ENCODE measurements around the gene CPE.

Gene CPE

DNA sequence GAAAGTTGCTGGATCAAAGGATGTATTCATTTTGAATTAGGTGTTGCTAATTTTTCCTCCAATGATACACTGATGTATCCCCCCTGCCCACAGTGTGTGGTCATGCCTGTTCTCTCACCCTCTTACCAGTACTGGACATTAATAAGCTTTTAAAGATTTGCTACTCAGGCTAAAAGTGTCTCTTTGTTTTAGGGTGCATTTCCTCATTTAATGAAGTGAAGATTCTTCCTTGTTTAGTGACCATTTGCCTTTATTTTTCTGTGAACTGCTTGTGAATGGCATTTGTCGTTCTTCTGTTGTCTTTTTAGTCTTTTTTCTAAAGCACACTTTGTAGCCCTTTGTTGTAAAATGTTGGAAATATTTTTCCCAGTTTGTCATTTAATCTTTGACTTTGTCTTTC lies 46.3 kb upstream of the CPE start:
- no peak for TF ChIP-seq POLR2AphosphoS5 (IDR thresholded peaks at IDR 0.05; ENCODE audit: low read depth, low read length)
- TF ChIP-seq TAF1 (IDR thresholded peaks at IDR 0.05; ENCODE audit: borderline replicate concordance, insufficient read depth, low read length) = no peak
- no peak for TF ChIP-seq FOXP2 (optimal IDR thresholded peaks at IDR 0.05; ENCODE audit: borderline replicate concordance, extremely low read depth, extremely low read length, insufficient read depth)
- no peak for TF ChIP-seq SIN3A (IDR thresholded peaks at IDR 0.05; ENCODE audit: borderline replicate concordance, insufficient read depth, low read length)
- TF ChIP-seq, protein P1, sequence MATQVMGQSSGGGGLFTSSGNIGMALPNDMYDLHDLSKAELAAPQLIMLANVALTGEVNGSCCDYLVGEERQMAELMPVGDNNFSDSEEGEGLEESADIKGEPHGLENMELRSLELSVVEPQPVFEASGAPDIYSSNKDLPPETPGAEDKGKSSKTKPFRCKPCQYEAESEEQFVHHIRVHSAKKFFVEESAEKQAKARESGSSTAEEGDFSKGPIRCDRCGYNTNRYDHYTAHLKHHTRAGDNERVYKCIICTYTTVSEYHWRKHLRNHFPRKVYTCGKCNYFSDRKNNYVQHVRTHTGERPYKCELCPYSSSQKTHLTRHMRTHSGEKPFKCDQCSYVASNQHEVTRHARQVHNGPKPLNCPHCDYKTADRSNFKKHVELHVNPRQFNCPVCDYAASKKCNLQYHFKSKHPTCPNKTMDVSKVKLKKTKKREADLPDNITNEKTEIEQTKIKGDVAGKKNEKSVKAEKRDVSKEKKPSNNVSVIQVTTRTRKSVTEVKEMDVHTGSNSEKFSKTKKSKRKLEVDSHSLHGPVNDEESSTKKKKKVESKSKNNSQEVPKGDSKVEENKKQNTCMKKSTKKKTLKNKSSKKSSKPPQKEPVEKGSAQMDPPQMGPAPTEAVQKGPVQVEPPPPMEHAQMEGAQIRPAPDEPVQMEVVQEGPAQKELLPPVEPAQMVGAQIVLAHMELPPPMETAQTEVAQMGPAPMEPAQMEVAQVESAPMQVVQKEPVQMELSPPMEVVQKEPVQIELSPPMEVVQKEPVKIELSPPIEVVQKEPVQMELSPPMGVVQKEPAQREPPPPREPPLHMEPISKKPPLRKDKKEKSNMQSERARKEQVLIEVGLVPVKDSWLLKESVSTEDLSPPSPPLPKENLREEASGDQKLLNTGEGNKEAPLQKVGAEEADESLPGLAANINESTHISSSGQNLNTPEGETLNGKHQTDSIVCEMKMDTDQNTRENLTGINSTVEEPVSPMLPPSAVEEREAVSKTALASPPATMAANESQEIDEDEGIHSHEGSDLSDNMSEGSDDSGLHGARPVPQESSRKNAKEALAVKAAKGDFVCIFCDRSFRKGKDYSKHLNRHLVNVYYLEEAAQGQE (IDR thresholded peaks at IDR 0.05; ENCODE audit: insufficient read depth in 1 of 2, low read depth in 2 of 2, low read length in 2 of 2) = no peak

DNA sequence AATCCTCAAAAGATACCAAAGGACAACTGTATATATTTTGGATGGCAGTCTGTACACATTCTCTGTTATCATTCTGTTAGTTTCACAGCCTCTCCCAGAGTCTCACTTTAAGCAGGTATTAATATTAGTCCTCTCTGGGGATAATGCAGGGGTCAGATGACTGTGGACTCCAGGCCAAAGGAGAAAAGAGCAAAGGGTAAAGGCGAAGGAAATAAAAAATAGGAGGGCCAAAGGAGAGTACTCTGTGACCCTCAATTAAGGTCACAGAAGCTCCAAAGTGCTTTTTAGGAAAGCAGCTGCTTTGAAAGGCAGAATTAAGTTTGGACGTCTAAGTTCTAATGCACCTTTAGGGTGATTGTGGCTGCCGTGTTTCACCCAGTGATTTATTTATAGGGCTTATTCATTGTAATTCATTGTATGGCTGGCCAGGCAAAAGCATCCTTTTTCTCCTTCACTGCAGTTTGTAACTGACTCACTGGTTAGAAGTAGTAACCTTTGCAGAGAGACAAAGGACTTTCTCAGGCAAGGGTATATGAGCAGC lies 43.6 kb upstream of the CPE start:
- TF ChIP-seq TAF1 (IDR thresholded peaks at IDR 0.05; ENCODE audit: borderline replicate concordance, insufficient read depth, low read length) (no peak), POLR2AphosphoS5 (IDR thresholded peaks at IDR 0.05; ENCODE audit: low read depth, low read length) (no peak), FOXP2 (optimal IDR thresholded peaks at IDR 0.05; ENCODE audit: borderline replicate concordance, extremely low read depth, extremely low read length, insufficient read depth) (no peak), SIN3A (IDR thresholded peaks at IDR 0.05; ENCODE audit: borderline replicate concordance, insufficient read depth, low read length) (no peak)
- TF ChIP-seq, protein P1 (IDR thresholded peaks at IDR 0.05; ENCODE audit: insufficient read depth in 1 of 2, low read depth in 2 of 2, low read length in 2 of 2) = no peak

DNA sequence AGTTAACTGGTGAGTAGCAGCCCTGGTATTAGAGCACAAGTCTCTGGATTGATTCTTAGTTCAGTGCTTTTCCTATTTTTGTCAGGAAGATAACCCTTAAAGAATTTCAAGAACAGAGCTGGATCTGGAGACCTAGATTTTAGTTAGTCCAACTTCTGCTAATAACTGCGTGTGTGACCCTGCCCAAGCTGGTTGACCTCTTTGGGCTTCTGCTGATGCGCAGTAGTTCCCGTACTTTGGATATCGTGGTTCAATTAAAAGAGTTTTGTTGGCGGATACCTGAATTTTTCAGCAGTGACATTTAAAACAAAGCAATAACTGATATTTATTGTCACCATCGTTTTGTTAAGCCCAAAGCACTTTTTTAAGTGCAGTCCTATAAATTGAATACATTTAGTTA lies 42.1 kb upstream of the CPE start:
- TF ChIP-seq POLR2AphosphoS5 (IDR thresholded peaks at IDR 0.05; ENCODE audit: low read depth, low read length) = no peak
- TF ChIP-seq FOXP2 (optimal IDR thresholded peaks at IDR 0.05; ENCODE audit: borderline replicate concordance, extremely low read depth, extremely low read length, insufficient read depth) = no peak
- TF ChIP-seq TAF1 (IDR thresholded peaks at IDR 0.05; ENCODE audit: borderline replicate concordance, insufficient read depth, low read length) = no peak
- TF ChIP-seq, protein P1 (IDR thresholded peaks at IDR 0.05; ENCODE audit: insufficient read depth in 1 of 2, low read depth in 2 of 2, low read length in 2 of 2) = no peak
- no peak for TF ChIP-seq SIN3A (IDR thresholded peaks at IDR 0.05; ENCODE audit: borderline replicate concordance, insufficient read depth, low read length)

DNA sequence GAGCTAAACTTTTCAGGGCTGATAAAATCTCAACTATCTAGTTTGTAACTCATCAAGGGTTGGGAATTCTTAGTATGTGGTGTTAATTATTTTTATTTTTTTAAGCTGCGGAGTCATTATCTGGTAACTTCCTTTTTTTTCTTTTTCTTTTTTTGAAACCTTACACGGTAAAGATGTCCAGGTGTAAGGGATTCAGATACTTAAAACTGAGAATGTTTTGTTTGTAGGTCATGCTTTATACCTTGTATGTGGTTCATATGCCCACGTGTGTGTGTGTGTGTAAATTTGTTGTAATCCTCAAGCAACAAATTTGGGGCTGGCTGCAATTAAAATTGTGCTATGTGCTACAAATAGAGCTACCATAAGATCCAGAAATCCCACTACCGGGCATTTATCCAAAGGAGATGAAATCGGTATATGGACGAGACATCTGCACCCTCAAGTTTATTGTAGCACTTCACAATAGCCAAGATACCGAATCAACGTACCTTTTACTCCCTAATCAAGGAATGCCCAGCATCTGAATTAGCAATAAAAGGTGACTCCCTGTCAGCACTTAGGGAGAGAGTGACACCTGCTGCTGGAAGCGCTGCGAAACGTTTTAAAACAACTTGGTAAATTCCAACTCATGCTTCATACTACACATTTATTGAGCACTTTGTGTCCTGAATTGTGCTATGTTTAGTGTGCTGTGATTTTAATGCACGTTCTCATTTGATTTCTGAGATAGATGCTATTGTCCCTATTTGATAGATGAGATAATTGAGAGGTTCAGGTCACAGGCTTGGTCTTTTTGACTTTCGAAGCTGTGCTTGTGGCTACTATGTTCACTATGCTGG lies 35.2 kb upstream of the CPE start:
- no peak for TF ChIP-seq TAF1 (IDR thresholded peaks at IDR 0.05; ENCODE audit: borderline replicate concordance, insufficient read depth, low read length)
- TF ChIP-seq POLR2AphosphoS5 (IDR thresholded peaks at IDR 0.05; ENCODE audit: low read depth, low read length) = no peak
- no peak for TF ChIP-seq SIN3A (IDR thresholded peaks at IDR 0.05; ENCODE audit: borderline replicate concordance, insufficient read depth, low read length)
- TF ChIP-seq, protein P1 (IDR thresholded peaks at IDR 0.05; ENCODE audit: insufficient read depth in 1 of 2, low read depth in 2 of 2, low read length in 2 of 2) = no peak
- no peak for TF ChIP-seq FOXP2 (optimal IDR thresholded peaks at IDR 0.05; ENCODE audit: borderline replicate concordance, extremely low read depth, extremely low read length, insufficient read depth)

All from PFSK-1 (cell line).